NCI-H2107 (cell line): ENCODE results near the gene F11.
"Not testable (repeated sequence)": the region's sequence is repeated elsewhere in the genome, so short reads cannot be mapped to it uniquely, and the experiment has no call there.

ENCODE experiments used
- DNase-seq: peaks from one replicate; lab custom pipeline; 2025; lab: John Stamatoyannopoulos, UW

The F11 gene

GRCh38 chr4:186265683-186266652 lies at the start of gene F11:
Gene F11, plus strand, starts transcription at chr4:186266189. Its CDS starts 948 bp downstream, at chr4:186267137.
- no peak for DNase-seq

GRCh38 chr4:186216465-186217024 lies 49.4 kb upstream of the F11 start:
- no peak for DNase-seq

GRCh38 chr4:186217733-186218293 lies 48.2 kb upstream of the F11 start:
- DNase-seq, result no peak

- DNase-seq, result no peak
Measured at GRCh38 chr4:186221624-186222023, 44.4 kb upstream of the F11 start.

- no peak for DNase-seq
Measured at GRCh38 chr4:186225848-186226247, 40.1 kb upstream of the F11 start.

- no peak for DNase-seq
Measured at GRCh38 chr4:186226521-186227189, 39.3 kb upstream of the F11 start.

- no peak for DNase-seq
Measured at GRCh38 chr4:186227221-186227620, 38.8 kb upstream of the F11 start, which contains the start of gene KLKB1. Gene KLKB1, plus strand, starts transcription at chr4:186227507. Its CDS starts 689 bp downstream, at chr4:186228196.

GRCh38 chr4:186227744-186228513 lies 38.1 kb upstream of the F11 start:
- no peak for DNase-seq

- DNase-seq, result no peak
Measured at GRCh38 chr4:186228514-186228894, 37.5 kb upstream of the F11 start.

GRCh38 chr4:186234367-186234766 lies 31.6 kb upstream of the F11 start:
- no peak for DNase-seq

- no peak for DNase-seq
Measured at GRCh38 chr4:186236126-186236525, 29.9 kb upstream of the F11 start.

- DNase-seq, result no peak
Measured at GRCh38 chr4:186240452-186240847, 25.5 kb upstream of the F11 start.

- DNase-seq, result no peak
Measured at GRCh38 chr4:186240848-186241491, 25.0 kb upstream of the F11 start.

- no peak for DNase-seq
Measured at GRCh38 chr4:186241616-186242015, 24.4 kb upstream of the F11 start.

- not testable (repeated sequence) for DNase-seq
Measured at GRCh38 chr4:186242031-186242430, 24.0 kb upstream of the F11 start.

- DNase-seq, result no peak
Measured at GRCh38 chr4:186243331-186243730, 22.7 kb upstream of the F11 start.

GRCh38 chr4:186244835-186245234 lies 21.2 kb upstream of the F11 start:
- DNase-seq, result no peak

- DNase-seq, result not testable (repeated sequence)
Measured at GRCh38 chr4:186247062-186247752, 18.8 kb upstream of the F11 start.

GRCh38 chr4:186248643-186249042 lies 17.3 kb upstream of the F11 start:
- DNase-seq, result no peak
